C1 segment of cervical spinal cord (tissue), 14 donors: ENCODE measurements around the gene MED27.

ENCODE experiments used
- DNase-seq, 14 donors: peaks; one replicate each; lab custom pipeline; 2025; lab: John Stamatoyannopoulos, UW

MED27 gene

GRCh38 chr9:132079391-132080091 lies at the start of gene MED27:
Gene MED27, minus strand, starts transcription at chr9:132079867. Its CDS starts 23 bp downstream, at chr9:132079844.
- DNase-seq, result peak; percentile 38 to 90 (median 80)

- no peak for DNase-seq
Observed at GRCh38 chr9:132127888-132128534, 48.3 kb upstream of the MED27 start.

GRCh38 chr9:132126680-132127236 lies 47.1 kb upstream of the MED27 start:
- peak in 1 of 14 donors; percentile 31 for DNase-seq

GRCh38 chr9:132125944-132126679 lies 46.4 kb upstream of the MED27 start:
- DNase-seq, result no peak

DNA sequence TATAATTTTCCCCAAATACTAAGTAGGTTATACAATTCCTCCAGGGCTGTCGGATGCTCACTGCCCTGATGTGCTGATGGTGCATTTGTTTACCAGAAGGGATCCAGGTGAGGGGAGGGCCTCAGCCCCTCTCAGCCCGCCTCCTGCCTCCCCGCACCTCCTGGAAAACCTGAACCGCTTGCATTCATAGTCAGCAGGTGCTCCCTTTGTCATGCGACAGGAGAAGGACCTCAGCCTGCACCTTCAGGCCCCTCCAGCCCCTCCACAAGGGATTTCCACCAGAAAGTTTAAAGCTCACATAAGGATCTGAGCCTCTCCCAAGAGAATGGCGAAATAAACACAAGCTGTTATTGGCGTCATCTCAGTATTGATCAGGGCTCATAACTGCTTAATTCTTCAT lies 45.7 kb upstream of the MED27 start:
- no peak for DNase-seq

- no peak for DNase-seq
Observed at GRCh38 chr9:132124800-132125199, 45.1 kb upstream of the MED27 start.

- no peak for DNase-seq
Observed at GRCh38 chr9:132121021-132121420, 41.4 kb upstream of the MED27 start.

DNA sequence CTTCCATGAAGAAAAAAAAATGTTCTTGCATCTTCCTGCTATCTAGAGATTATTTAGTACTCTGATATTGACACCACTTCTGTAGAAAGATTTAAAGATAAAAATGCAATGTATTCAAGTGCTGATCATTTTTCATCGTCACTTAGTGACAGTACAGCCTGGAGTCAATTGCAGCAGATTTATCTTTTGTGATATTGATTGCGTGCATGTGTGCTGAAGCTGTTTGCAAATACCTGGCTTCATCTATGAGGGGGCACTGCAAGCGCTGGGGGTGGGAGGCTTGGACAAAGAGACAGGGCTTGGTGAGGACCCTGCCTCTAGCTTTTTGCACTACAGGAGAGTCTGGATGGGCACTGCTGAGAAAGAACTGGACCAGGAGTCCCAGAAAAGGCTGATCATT lies 38.0 kb upstream of the MED27 start:
- DNase-seq, result no peak

DNA sequence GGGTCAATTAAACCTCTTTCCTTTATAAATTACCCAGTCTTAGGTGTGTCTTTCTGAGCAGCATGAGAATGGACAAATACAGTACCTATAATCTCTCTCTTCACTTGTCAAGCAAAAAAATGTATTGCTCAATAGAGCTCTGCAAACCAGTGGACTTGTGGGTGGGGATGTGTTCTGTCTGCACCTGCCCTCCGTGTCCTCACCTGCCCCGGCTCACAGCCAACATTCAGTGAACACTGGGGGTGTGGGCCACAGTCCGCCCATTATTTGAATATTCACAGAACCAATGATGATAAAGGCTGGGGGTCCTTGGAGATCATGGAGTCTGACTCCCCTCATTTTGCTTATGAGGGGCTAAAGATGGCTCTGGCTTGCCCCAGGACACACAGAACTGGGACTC lies 36.9 kb upstream of the MED27 start:
- DNase-seq, result no peak

DNA sequence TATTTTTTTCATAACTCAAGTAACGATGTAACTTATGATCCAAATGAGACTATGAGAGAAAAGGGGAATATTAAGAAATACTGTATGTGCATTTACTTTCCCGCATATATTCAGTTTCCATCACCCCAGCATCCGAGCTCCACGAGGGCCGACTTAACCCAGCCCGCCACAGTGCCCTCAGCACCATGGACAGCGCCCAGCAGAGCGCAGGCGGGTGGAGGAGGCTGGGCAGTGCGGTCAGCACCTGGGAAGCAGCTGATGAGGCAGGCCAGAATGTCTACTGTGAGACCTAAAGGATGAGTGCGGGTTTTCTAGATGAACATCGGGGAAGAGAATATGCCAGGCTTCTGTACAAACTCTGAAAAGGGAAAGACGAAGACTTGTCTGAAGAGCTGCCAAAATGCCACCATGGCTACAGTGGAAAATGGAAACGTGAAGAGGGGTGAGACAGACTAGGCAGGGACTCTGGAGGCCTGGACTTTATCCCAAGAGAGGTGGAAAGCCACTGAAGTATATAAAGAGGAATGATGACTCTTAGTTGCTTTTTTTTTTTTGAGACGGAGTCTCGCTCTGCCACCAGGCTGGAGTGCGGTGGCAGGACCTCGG lies 34.5 kb upstream of the MED27 start:
- DNase-seq, result peak in 9 of 14 donors; percentile 5 to 69 (median 31)

GRCh38 chr9:132109291-132109690 lies 29.6 kb upstream of the MED27 start:
- peak in 1 of 14 donors; percentile 3 for DNase-seq

- DNase-seq, result no peak
Observed at GRCh38 chr9:132108728-132109127, 29.1 kb upstream of the MED27 start.

- DNase-seq, result no peak
Observed at GRCh38 chr9:132099741-132100407, 20.2 kb upstream of the MED27 start.

DNA sequence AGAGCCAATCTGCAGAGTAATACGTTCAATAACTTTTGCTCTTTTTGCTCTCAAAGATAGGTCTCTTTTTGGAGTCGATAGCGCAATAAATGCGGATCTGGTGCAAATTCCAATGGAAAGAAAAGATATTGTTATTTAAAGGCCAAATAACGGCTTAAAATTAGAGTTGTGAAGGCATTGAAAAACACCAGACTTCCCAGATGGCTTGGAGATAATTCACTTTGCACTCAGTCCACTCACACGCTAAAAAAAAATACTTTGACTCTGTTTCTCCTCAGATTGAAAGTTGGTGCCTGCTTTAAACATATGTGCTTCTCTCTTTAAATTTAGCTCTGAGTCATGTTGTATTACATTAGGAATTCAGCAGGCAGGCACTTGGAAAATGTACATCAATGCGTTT lies 19.5 kb upstream of the MED27 start:
- no peak for DNase-seq

- DNase-seq, result no peak
Observed at GRCh38 chr9:132094314-132094791, 14.7 kb upstream of the MED27 start.

DNA sequence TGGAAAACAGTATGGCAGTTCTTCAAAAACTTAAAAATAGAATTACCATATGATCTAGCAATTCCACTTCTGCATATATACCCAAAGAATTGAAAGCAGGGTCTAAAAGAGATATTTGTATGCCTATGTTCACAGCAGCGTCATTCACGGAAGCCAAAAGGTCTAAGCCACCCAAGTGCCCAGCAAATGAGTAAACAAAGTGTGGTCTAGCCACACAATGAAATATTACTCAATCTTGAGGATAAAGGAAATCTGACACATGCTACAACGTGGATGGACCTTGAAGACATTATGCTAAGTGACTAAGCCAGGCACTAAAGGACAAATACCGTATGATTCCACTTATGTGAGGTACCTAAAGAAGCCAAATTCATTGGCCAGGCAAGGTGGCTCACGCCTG lies 11.1 kb upstream of the MED27 start:
- no peak for DNase-seq

- DNase-seq, result peak in 7 of 14 donors; percentile 10 to 37 (median 19)
Observed at GRCh38 chr9:132087438-132088030, 7.9 kb upstream of the MED27 start.

GRCh38 chr9:132082188-132082587 lies 2.5 kb upstream of the MED27 start:
- DNase-seq, result no peak

GRCh38 chr9:132078699-132079356 lies 839 bp downstream of the MED27 start:
- DNase-seq, result peak in 1 of 14 donors; percentile 18
